ENCODE measurements around the gene DGAT2.

Gene DGAT2

DNA sequence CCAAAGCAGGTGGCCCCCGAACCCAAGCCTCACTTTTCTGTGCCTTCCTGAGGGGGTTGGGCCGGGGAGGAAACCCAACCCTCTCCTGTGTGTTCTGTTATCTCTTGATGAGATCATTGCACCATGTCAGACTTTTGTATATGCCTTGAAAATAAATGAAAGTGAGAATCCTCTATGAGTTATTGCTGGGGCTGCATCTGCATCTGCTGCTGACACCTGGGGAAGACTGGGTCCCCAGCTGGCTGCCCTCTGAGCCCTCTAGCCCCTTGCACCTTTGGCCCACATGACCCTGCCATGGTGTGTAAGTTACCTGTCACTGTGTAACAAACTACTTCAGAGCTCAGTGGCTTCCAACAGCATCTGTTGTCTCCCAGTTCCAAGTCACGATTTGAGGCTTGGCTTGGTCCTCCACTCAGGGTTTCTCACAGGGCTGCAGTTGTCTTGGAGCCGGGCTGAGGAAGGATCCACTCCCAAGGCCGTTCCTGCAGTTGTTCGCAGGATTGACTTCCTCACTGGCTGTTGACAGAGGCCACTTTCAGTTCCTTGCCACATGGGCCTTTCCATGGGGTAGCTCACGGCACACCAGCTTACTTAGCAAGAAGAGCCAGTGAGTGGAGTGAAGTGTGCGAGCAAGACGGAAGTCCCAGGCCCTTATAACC, 32.9 kb downstream of the DGAT2 start:
- no peak for DNase-seq (ENCODE audit: low read depth, low spot score)

DNA sequence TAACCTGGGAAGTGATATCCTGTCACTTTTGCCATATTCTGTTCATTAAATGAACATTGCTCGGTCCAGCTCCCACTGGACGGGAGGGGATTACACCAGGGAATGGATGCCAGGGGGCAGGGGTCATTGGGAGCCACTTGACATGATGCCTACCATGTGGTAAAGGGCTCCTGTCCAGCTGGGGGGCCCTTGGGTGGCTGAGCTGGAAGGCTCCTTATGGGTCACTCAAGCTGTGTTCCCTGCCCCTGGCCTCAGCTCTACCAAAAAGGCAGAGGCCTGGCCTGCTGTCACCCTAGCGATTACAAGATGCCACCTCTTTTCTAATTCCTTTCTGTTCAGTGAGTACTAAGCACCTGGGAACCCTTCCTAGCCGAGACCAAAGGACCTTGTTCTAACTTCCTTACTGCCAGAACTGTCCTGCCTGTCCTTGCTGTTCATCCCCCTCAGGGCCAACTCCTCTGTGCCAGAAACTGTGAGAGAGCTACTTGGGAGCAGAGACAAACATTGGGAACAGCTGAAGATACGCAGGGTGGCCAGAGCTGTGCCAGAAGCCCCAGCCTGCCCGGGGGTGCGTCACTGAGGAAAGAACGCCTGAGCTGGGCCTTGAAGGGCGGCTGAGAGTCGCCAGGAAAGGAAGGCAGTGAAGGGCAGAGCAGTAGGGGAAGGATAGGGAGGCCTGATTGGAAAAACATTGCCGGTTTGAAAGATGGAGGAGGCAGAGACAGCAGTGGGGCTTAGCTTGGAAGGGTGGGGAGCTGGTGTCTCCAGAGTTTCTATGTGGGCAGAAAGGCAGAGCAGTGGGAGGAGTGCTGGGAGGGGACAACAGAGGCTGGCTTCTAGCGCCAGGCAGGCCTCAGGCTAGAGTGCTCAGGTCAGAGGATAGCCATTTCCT, 33.7 kb downstream of the DGAT2 start:
- no peak for DNase-seq (ENCODE audit: low read depth, low spot score)

DNA sequence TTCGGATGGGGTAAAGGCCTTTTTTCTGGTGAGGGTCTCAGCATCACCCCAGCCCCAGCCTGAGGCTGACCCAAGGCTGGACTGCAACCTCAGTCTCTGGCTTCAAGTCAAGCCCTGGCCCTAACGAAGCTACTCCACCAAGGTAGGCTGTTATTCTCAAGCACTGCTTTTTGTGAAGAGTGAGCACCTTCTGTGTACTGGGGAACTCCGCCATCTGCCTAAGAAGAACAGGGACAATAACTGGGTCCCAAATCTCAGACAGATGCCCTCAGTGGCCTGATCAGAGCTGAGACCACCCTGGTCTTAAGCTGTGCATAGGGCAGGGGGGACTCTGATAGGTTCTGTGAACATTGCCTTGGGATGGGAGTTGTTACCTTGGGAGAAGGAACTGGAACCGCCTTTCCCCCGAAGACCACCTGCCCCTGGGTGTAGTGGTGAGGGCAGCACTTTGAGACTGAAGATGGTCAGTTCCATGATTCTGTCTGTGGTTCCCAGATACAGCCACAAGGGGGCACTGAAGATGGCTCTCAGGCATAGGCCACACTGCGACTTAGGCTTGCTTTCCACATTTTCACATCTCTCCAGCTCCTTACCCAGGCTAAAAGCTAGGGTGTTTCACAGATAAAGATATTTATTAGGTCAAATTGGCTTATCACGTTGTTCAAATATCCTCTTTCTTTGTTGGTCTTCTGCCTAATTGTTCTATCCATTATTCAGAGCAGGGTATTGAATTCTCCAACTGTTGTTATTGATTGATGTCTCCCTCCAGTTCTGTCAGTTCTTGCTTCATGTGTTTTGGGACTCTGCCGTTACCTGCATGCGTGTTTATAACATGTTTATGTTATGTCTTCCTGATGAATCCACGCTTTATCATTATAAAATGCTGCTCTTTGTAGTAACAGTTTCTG, 34.6 kb downstream of the DGAT2 start:
- DNase-seq (ENCODE audit: low read depth, low spot score), result peak; percentile 59

DNA sequence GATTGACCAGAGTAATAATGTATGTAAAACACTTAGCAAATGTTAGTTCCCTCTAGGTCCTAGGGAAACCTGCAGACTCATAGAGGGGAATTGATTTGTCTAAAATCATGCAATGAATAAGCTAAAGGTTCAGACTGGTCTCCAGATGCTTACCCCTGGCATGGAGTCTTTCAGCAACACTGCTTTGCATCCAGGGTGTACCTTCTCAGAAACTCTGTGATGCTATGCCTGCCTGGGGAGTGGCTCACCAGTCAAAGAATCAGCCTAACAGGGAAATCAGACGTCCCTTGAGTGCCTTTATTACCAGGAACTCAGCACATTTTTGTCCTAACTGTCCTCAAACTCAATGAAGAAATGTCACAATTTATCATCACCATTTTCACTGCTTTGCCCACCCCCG, 40.5 kb downstream of the DGAT2 start:
- no peak for DNase-seq (ENCODE audit: low read depth, low spot score)

DNA sequence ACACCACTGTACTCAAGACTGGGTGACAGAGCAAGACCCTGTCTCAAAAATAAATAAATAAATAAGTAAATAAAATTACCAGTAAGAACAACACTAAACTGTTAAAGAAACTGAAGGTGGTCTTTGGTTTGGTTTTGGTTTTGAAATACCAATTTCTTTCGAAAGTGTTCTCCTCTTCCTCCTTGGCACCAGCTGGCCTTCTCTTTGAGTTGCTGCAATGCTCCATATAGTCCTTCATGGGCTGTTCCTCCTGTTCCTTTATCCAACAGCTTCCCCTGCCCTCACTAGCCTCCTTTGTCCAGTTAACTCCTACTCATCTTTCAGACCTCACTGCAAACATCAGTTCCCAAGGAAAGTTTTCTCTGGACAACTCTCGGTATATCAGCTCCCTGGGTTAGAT, 41.4 kb downstream of the DGAT2 start:
- DNase-seq (ENCODE audit: low read depth, low spot score), result no peak

DNA sequence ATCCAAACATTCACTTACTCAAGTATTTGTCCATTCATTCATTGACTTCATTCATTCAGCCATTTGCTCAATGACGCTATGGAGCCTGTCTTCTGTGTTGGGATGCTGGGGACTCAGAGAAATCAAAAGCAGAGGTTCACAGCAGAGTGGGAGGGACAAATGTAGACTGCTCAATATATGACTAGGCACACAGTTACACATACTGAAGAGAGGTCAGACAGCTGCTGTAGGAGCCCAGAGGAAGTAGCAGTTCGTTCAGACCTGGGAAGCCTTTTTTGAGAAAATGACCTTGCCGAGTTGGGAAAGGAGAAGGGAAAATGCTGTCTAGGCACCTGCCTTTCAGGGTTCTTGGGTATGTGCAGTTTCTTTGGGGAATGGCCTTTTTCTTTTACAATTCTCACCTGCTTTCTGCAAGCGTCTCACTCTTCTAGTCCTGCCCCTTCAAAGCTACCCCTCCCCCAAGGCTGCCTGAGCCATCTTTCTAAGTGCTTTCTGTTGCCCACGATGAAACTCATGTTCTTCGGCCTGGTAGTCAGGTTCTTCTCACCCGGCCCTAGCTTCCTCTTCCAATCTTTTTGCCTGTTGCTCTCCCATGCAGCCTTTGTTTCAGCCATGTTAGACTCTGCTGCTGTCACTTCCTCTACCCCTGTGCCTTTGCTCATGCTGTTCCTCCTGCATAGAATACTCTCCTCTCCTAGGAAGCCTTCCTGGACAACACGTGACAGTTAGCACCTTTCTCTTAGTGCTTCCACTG, 42.2 kb downstream of the DGAT2 start:
- no peak for DNase-seq (ENCODE audit: low read depth, low spot score)

DNA sequence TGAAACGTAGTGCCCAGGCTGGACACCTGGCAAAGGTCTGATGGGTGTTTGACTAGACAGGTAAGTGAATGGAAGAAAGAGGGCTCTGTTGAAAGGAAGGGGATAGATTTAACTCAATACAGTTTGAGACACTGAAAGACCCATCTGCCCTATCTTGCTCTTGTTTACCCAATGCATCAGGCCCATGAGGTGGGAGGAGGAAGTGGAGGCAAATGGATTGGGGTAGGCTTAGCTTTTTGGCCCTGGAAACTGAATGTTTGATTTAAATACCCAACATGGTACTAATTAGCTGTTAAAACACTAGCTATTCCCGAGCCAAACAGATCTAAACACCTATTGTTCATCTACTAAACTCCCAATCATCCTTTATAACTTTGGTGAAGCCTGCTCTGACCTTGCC, 42.9 kb downstream of the DGAT2 start:
- DNase-seq (ENCODE audit: low read depth, low spot score), result no peak

DNA sequence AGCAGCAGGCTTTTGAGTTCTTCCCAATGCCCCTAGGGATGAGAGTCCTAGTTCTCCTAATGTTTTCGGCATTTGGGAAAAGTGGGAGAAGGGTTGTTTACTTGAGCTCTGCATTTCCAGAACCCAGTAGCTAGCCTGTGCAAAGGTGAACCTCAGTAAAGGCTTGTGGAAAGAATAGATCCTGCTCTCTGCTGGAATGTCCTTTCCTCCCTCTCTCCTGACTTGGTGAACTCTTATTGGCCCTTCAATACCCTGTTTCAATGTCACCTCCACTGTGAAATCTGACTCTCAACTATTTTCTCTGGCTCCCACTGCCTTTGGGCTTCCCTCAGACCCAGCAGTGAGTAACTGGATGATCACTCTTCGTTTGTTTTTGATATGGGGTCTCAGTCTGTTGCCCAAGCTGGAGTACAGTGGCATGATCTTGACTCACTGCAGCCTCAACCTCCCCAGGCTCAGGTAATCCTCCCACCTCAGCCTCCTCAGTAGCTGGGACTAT, 44.0 kb downstream of the DGAT2 start:
- no peak for DNase-seq (ENCODE audit: low read depth, low spot score)

DNA sequence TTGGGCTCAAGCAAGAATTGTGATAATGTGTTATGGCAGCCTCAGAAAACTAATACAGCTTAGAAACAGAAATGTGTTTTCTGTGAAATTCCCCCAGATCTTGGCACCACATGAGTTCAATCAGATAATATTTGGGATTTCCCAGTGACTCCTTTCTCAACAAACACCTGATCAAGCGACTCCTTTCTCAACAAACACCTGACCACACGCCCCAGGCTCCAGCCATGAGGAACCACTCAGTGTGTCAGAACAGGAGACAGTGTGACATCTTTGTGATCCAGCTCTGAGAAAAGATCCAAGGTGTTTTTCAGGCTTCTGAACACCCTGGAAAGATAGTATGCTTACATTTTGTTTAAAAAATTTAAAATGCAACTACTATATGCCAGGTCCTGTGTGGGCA, 44.5 kb downstream of the DGAT2 start:
- DNase-seq (ENCODE audit: low read depth, low spot score), result no peak

DNA sequence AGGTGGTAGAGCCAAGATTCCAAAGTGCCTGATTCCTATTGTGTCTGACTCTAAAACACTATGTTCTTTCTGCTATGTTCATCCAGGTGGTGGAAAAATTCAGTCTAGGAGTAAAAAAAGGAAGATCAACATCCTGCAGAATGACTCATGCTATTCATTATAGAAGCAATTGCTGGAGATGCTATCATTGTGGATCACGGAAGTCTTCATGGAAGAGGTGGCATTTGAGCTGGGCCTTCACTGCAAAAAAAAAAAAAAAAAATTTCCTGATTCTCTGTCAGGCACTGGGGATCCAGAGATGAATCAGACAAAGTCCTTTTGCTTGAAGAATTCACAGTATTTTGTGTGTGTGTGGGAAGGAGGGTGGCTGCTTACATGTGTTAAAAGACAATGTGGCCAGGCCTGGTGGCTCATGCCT, 45.1 kb downstream of the DGAT2 start:
- DNase-seq (ENCODE audit: low read depth, low spot score), result no peak

DNA sequence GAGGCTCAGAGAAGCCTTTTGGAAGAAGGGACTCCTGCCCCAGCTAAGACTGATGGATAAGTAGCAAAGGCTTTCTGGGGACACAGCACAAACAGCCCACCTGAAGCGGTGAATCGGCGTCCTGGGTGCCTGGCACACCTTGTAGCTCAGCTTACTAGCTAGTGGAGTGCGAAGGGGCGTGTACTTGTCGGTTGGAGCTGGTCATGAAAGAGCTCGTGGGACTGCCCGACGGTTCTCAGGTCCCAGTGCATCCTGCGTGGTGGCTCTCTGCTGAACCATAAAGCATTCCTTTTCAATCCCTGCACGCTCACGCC, 45.7 kb downstream of the DGAT2 start:
- DNase-seq (ENCODE audit: low read depth, low spot score), result no peak

DNA sequence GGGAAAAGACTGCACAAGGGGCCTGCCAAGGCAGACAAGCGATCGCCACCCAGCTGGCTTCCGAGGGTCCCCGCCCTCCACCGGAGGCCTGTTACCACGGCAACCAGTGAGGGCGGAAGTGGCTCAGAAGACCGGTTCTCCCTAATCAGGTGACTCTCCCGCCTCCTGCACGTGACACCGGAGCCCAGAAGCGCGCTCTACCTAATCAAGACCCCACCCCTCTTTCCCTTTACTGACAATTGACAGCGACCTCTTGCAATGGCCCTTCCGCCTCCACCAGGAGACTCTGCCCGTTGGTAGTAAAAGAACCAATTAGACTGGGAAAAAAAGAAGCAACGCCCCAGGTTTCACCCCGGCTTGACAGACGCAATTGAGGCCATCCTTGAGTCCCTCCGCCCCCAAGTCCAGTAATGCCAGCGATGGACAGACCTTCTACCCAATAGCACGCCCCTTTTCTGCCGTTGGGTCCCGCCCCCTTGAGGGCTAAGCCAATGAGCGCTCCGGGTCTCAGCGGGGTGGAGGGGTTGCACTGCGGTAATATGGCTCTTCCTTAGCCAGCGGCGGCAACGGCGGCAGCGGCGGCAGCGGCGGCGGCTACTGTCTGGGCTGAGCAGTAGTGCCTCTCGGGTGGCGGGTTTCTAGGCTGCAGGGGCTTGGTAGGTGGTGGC, 46.2 kb downstream of the DGAT2 start, which contains the start of gene UVRAG:
UVRAG (plus strand) TSS at position 534 of the 668 bp plus-strand sequence. CDS start 198 bp downstream, outside the sequence.
- peak; percentile 97 for DNase-seq (ENCODE audit: low read depth, low spot score)

DNA sequence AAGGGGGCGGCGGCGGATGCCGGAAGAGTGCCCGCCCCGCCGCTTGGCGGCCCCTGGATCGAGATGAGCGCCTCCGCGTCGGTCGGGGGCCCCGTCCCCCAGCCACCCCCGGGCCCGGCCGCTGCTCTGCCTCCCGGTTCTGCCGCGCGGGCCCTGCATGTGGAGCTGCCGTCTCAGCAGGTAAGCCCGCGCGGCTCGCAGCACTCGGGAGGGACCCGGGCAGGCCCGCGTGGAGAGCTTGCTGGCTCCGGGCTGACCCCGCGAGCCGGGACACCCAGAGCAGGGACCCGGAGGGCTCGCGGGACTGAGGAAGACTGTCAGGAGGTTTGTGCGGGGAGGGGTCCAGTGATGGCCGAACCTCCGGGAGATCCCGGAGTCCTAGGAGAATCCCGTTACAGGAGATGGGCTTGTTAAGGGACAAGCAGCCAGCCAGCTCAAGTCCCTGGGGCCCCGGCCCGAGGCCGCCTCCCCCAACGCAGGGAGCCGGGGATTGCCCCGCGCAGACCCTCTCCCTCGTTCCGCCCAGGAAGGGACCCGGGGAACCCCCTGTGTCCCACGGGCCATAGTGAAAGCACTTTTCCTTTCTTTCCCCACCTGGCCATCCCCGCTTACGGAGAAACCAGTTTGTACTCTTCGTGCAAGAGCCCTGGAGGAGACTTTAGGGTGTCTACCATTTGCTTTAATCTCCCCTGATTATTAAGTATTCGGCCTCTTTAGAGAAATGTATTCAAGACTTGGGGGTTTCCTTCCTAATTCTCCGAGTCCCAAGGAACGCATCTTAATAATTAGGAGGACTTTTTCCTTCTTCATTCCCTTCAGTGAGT, 47.0 kb downstream of the DGAT2 start:
- no peak for DNase-seq (ENCODE audit: low read depth, low spot score)

DNA sequence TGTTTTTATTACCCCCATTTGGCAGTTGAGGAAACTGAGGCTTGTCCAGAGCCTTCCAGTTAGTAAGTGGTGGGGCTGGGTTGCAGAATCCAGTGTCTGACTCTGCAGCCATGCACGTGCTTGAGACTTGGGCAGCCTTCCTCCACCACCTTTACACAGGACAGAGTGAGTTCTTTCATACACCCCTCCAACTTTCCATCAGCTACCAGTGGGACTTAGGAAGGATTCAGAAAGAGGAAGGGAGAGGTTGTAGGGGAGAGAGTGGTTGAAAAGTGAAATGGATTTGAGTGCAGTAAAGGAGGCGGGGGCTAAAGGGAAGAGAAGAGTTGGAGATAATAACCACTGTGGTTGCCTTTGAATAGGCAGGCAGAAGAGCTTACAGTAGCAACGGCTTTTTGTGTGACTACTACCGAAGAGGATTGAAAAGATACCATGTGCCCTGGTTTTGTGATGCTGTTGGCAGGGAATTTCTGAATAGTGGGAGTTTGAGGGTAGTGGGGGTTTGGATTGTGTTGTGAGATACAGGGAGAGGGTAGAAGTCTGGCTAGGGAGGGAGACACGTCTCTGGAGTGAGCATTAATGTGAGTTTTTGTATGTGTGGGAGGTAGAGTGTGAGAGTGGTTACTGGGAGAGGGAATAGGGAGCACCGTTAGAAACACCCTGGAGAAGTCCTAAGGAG, 48.1 kb downstream of the DGAT2 start:
- no peak for DNase-seq (ENCODE audit: low read depth, low spot score)

DNA sequence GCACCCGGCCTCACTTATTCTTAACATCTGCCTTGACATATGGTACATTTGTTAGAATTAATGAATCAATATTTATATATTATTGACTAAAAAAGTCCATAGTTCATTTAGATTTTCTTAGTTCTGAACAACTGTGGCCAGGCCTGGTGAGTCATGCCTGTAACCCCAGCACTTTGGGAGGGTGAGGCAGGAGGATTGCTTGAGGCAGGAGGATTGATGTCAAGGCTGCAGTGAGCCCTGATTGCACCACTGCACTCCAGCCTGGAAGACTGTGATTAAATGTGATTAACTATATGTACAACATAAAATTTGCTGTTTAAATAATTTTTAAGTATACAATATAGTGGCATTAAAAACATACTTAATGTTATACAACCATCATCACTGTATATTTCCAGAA, 52.1 kb downstream of the DGAT2 start:
- DNase-seq (ENCODE audit: low read depth, low spot score), result no peak

DNA sequence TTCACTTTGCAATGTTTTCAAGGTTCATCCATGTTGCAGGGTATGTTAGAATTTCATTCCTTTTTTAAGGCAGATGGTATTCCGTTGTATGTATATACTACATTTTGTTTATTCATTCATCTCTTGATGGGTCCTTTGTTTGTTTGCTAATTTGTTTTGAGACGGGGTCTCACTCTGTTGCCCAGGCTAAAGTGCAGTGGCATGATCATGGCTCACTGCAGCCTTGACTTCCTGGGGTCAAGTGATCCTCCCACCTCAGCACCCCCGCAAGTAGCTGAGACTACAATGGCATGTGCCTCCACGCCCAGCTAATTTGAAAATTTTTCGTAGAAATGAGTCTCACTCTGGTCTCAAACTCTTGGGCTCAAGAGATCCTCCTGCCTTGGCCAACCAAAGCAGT, 52.6 kb downstream of the DGAT2 start:
- no peak for DNase-seq (ENCODE audit: low read depth, low spot score)

DNA sequence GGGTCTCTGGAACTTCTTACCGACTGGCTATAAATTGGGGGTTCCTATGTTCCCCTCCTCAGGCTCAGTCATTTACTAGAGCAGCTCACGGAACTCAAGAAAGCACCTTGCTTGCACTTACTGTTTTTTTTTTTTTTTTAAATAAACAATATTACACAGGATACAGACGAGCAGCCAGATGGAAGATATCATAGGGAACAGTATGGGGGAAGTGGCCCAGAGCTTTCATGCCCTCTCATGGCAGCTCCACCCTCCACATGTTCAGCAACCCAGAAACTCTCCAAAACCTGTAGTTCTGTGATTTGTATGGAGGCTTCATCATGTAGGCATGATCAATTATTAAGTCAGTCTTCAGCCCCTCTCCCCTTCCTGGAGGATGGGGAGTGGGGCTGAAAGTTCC, 54.0 kb downstream of the DGAT2 start:
- DNase-seq (ENCODE audit: low read depth, low spot score), result no peak

DNA sequence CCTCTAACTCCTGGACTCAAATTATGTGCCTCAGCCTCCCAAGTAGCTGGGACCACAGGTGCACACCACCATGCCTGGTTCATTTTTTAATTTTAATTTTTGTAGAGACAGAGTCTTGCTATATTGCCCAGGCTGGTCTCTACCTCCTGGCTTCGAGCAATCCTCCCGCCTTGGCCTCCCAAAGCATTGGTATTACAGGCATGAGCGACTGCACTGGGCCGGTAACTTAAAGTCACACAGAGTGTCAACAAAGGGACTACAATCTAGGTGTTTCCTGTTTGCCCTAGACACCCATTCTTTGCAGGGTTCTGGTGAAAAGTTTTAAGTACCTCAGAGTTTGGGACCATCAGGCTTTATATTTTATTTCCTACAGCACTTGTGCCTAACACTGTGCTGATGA, 54.8 kb downstream of the DGAT2 start:
- DNase-seq (ENCODE audit: low read depth, low spot score), result no peak

DNA sequence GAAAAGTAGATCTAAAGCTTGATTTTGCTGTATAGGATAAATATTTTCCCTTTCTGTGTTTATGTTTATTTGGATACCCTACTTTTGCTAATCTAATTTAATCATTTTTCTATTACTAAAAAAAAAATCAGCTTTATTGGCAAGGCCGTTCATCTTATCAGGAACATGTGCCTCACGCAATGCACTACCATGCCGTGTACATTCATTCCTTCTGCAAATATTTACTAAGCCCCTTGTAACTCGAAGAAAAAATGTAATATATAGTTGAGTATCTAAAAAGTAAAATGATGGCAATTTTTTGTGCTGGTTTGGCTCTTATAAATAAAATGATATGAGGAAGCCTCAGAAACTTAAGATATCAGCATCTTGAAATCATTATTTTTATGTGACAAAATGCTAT, 55.4 kb downstream of the DGAT2 start:
- no peak for DNase-seq (ENCODE audit: low read depth, low spot score)
